ENCODE results near the gene OSBPL8.

The OSBPL8 gene

GRCh38 chr12:76559400-76560085 is at the start of gene OSBPL8:
Gene OSBPL8, minus strand, starts transcription at chr12:76559771. Its CDS starts 72,220 bp downstream, at chr12:76487551.
- Histone ChIP-seq H3K9me3 (ENCODE audit: control insufficient read depth, insufficient read depth, low read length) (no peaks in the 10 kb centered on the region), H3K4me3 (ENCODE audit: low read length) (peak within 1 kb of the TSS; percentile 87), H3K4me1 (ENCODE audit: control insufficient read depth, insufficient read depth, low read length) (no peaks in the 10 kb centered on the region), H3K27me3 (ENCODE audit: control insufficient read depth, insufficient read depth, low read length) (no peaks in the 10 kb centered on the region), H3K36me3 (ENCODE audit: control insufficient read depth, insufficient read depth, low read length) (no peaks in the 10 kb centered on the region), H3K27ac (ENCODE audit: low read length) (no peak within 1 kb of the TSS)
- DNase-seq (ENCODE audit: low read depth, low spot score): peak; percentile 88
- WGBS (ENCODE audit: insufficient coverage, insufficient read length): no CpG with 5 or more reads among the region's 76 CpGs

DNA sequence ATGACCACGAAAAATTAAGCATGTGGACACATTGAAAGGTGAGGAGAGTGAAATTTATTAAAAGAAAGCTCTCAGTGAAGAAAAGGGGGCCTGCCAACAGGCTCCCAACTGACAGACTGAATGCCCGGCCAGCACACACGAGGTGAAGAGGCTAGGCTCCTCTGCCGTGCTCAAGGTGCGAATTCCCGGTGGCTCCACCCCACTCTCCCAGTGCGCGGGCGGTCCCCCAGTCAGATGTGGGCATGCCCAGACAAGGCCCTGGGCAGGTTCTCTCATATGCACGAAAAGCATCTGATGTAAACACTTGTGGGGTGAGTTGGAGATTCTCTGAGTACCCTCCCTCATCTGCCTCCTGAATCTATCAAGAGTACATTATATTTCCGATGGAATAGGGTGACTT is 48.5 kb upstream of the OSBPL8 start:
- no peak for DNase-seq (ENCODE audit: low read depth, low spot score)
- no peaks in the 10 kb centered on the region for H3K9me3 ChIP-seq (ENCODE audit: control insufficient read depth, insufficient read depth, low read length)
- H3K27ac ChIP-seq (ENCODE audit: low read length): no peak overlapping the region
- no CpG with 5 or more reads among the region's 11 CpGs for WGBS (ENCODE audit: insufficient coverage, insufficient read length)
- H3K4me3 ChIP-seq (ENCODE audit: low read length): no peak overlapping the region
- H3K4me1 ChIP-seq (ENCODE audit: control insufficient read depth, insufficient read depth, low read length): peaks cover 2% of the 10 kb centered on the region; the same call in 1 of the 2 replicates
- no peaks in the 10 kb centered on the region for H3K27me3 ChIP-seq (ENCODE audit: control insufficient read depth, insufficient read depth, low read length)
- H3K36me3 ChIP-seq (ENCODE audit: control insufficient read depth, insufficient read depth, low read length): no peaks in the 10 kb centered on the region

DNA sequence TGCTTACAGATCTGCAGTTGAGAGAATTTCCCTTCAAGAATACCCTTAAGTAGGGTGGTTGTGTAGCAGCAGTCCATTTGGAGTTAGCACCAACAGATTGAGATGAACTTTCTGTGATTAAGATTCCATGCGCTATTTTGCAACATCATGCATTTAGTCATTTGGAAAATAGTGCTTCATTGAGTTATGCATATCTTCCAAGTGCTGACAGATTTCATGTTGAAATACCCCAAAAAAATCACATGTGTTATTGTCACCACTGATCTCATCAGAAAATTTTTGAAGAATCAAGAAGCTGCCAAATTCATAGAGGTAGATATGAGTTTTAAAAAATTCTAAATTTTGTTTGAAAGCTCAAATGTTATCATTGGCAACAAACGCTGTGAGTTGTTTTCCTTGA is 35.5 kb upstream of the OSBPL8 start:
- H3K4me1 ChIP-seq (ENCODE audit: control insufficient read depth, insufficient read depth, low read length): no peaks in the 10 kb centered on the region
- no peak for DNase-seq (ENCODE audit: low read depth, low spot score)
- no peaks in the 10 kb centered on the region for H3K9me3 ChIP-seq (ENCODE audit: control insufficient read depth, insufficient read depth, low read length)
- WGBS (ENCODE audit: insufficient coverage, insufficient read length): no CpG with 5 or more reads among the region's 2 CpGs
- no peak overlapping the region for H3K27ac ChIP-seq (ENCODE audit: low read length)
- no peaks in the 10 kb centered on the region for H3K36me3 ChIP-seq (ENCODE audit: control insufficient read depth, insufficient read depth, low read length)
- H3K4me3 ChIP-seq (ENCODE audit: low read length): no peak overlapping the region
- H3K27me3 ChIP-seq (ENCODE audit: control insufficient read depth, insufficient read depth, low read length): no peaks in the 10 kb centered on the region

GRCh38 chr12:76591476-76591875 is 31.9 kb upstream of the OSBPL8 start:
- no peak overlapping the region for H3K27ac ChIP-seq (ENCODE audit: low read length)

DNA sequence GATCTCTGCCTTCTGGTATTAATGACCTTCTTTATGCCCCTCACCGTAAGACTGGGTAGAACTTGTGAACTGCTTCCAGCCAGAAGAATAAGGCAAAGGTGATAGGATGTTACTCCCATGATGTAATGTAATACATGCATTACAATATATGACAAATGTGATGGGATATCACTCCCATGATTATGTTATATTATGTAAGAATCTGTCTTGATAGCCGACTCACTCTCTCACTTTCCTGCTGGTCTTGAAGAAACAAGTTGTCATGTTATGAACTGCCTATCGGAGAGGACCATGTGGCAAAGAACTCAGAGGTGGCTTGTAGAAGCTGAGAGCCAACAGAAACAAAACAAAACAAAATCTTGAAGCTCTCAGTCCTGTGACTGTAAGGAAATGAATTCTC is 30.6 kb upstream of the OSBPL8 start:
- no CpG with 5 or more reads among the region's 3 CpGs for WGBS (ENCODE audit: insufficient coverage, insufficient read length)
- Histone ChIP-seq H3K27ac (ENCODE audit: low read length) (no peak overlapping the region), H3K27me3 (ENCODE audit: control insufficient read depth, insufficient read depth, low read length) (no peaks in the 10 kb centered on the region), H3K9me3 (ENCODE audit: control insufficient read depth, insufficient read depth, low read length) (no peaks in the 10 kb centered on the region), H3K36me3 (ENCODE audit: control insufficient read depth, insufficient read depth, low read length) (no peaks in the 10 kb centered on the region), H3K4me1 (ENCODE audit: control insufficient read depth, insufficient read depth, low read length) (no peaks in the 10 kb centered on the region), H3K4me3 (ENCODE audit: low read length) (no peak overlapping the region)
- no peak for DNase-seq (ENCODE audit: low read depth, low spot score)

More at GRCh38 chr12:76591476-76591875, 31.9 kb upstream of the OSBPL8 start:
- Histone ChIP-seq H3K9me3 (ENCODE audit: control insufficient read depth, insufficient read depth, low read length) (no peaks in the 10 kb centered on the region), H3K36me3 (ENCODE audit: control insufficient read depth, insufficient read depth, low read length) (no peaks in the 10 kb centered on the region), H3K27me3 (ENCODE audit: control insufficient read depth, insufficient read depth, low read length) (no peaks in the 10 kb centered on the region), H3K4me3 (ENCODE audit: low read length) (no peak overlapping the region), H3K4me1 (ENCODE audit: control insufficient read depth, insufficient read depth, low read length) (no peaks in the 10 kb centered on the region)
- DNase-seq (ENCODE audit: low read depth, low spot score): no peak

DNA sequence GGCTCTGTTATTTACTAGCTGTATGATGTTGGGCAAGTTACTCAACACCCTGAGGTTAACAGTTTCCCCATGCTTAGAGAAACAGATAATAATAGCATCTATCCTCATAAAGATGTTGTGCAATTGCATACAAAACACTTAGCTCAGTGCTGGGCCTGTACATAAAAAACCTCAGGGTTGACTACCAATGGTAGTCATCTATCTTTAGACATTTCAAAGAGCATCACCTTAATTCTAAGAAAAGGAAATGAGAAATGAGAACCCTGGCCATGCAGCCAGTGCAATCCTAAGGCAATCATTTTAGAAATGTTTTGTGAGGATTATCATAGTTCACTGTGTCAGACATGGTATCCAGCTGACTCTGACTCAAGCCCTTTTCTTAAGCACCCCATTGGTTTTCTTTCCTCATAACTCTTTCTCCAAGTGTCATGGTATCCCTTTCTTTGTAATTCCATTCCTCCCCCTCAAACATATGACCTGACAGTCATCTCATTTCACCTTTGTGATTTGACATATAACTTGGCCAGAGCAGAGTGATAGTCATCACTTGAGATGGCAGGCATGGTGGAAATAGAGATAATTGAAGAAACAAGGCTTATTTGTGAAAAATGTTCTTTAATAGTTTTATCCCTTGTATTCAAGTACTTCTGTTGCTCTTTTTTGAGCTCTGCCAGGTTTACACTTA is 29.5 kb upstream of the OSBPL8 start:
- no peaks in the 10 kb centered on the region for H3K36me3 ChIP-seq (ENCODE audit: control insufficient read depth, insufficient read depth, low read length)
- H3K4me3 ChIP-seq (ENCODE audit: low read length): no peak overlapping the region
- H3K27me3 ChIP-seq (ENCODE audit: control insufficient read depth, insufficient read depth, low read length): no peaks in the 10 kb centered on the region
- H3K9me3 ChIP-seq (ENCODE audit: control insufficient read depth, insufficient read depth, low read length): no peaks in the 10 kb centered on the region
- H3K4me1 ChIP-seq (ENCODE audit: control insufficient read depth, insufficient read depth, low read length): no peaks in the 10 kb centered on the region
- no peak for DNase-seq (ENCODE audit: low read depth, low spot score)
- H3K27ac ChIP-seq (ENCODE audit: low read length): no peak overlapping the region

DNA sequence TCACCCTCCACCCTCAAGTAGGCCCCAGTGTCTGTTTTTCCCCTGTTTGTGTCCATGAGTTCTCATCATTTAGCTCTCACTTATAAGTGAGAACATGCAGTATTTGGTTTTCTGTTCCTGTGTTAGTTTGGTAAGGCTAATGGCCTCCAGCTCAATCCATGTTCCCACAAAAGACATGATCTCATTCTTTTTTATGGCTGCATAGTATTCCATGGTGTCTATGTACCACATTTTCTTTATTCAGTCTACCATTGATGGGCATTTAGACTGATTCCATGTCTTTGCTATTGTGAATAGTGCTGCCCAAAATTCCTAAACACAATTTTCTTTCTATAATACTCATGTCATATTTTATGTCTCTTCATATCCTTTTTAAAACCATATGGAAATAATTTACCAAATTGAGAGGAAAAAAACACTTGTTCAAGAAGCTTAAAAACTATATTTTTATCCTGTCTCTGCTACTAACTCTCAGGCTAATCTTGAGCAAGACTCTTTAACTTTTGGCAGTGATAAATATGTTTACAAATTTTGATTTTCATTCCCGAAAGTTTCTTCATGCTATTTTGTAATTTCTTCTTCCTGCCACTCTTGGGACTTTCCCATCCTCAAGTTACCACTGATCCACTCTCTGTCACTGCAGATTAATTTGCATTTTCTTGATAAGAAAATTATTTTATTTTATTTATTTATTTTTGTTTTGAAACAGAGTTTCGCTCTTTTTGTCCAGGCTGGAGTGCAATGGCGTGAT is 28.0 kb upstream of the OSBPL8 start:
- no CpG with 5 or more reads among the region's 3 CpGs for WGBS (ENCODE audit: insufficient coverage, insufficient read length)

DNA sequence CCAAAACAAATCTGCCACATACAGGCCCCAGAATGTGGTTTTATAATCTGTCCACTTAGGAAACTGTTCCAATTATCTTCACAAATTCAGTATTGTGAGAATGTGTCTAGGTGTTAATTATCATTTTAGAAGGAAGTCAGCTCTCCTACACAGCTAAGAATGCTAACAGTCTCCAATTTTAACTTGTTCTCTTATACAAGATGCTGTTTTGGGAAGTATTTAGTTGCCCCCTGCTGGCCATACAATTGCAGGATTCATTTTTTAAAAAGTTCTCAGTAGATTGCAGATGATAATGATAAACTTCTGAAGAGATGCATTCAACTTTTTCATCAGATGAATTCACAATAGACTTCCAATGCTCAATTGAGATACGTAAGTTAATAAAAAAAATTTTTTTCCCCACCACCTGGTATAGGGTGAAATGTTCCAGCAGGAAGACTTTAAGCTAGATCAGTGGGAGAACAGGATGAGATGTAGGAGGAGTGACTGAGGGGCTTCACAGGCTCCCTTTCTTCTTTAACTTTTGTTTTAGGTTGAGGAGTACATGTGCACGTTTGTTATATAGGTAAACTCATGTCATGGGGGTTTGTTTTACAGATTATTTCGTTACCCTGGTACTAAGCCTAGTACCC is 27.3 kb upstream of the OSBPL8 start:
- DNase-seq (ENCODE audit: low read depth, low spot score): no peak
- Histone ChIP-seq H3K27ac (ENCODE audit: low read length) (no peak overlapping the region), H3K4me1 (ENCODE audit: control insufficient read depth, insufficient read depth, low read length) (no peaks in the 10 kb centered on the region)

More for the DNA sequence above, 28.0 kb upstream of the OSBPL8 start:
- Histone ChIP-seq H3K27me3 (ENCODE audit: control insufficient read depth, insufficient read depth, low read length) (no peaks in the 10 kb centered on the region), H3K4me3 (ENCODE audit: low read length) (no peak overlapping the region), H3K27ac (ENCODE audit: low read length) (no peak overlapping the region), H3K4me1 (ENCODE audit: control insufficient read depth, insufficient read depth, low read length) (no peaks in the 10 kb centered on the region), H3K9me3 (ENCODE audit: control insufficient read depth, insufficient read depth, low read length) (no peaks in the 10 kb centered on the region), H3K36me3 (ENCODE audit: control insufficient read depth, insufficient read depth, low read length) (no peaks in the 10 kb centered on the region)
- DNase-seq (ENCODE audit: low read depth, low spot score): no peak

GRCh38 chr12:76583301-76583700 is 23.7 kb upstream of the OSBPL8 start:
- no peak overlapping the region for H3K4me3 ChIP-seq (ENCODE audit: low read length)
- no CpG with 5 or more reads among the region's 3 CpGs for WGBS (ENCODE audit: insufficient coverage, insufficient read length)
- H3K36me3 ChIP-seq (ENCODE audit: control insufficient read depth, insufficient read depth, low read length): no peaks in the 10 kb centered on the region
- H3K4me1 ChIP-seq (ENCODE audit: control insufficient read depth, insufficient read depth, low read length): no peaks in the 10 kb centered on the region
- no peaks in the 10 kb centered on the region for H3K9me3 ChIP-seq (ENCODE audit: control insufficient read depth, insufficient read depth, low read length)
- DNase-seq (ENCODE audit: low read depth, low spot score): no peak
- no peaks in the 10 kb centered on the region for H3K27me3 ChIP-seq (ENCODE audit: control insufficient read depth, insufficient read depth, low read length)
- H3K27ac ChIP-seq (ENCODE audit: low read length): no peak overlapping the region

More for the DNA sequence above, 27.3 kb upstream of the OSBPL8 start:
- no peaks in the 10 kb centered on the region for H3K36me3 ChIP-seq (ENCODE audit: control insufficient read depth, insufficient read depth, low read length)
- no peaks in the 10 kb centered on the region for H3K9me3 ChIP-seq (ENCODE audit: control insufficient read depth, insufficient read depth, low read length)
- H3K27me3 ChIP-seq (ENCODE audit: control insufficient read depth, insufficient read depth, low read length): no peaks in the 10 kb centered on the region
- H3K4me3 ChIP-seq (ENCODE audit: low read length): no peak overlapping the region
- WGBS (ENCODE audit: insufficient coverage, insufficient read length): no CpG with 5 or more reads among the region's 3 CpGs

- Histone ChIP-seq H3K27ac (ENCODE audit: low read length) (no peak overlapping the region), H3K36me3 (ENCODE audit: control insufficient read depth, insufficient read depth, low read length) (no peaks in the 10 kb centered on the region), H3K9me3 (ENCODE audit: control insufficient read depth, insufficient read depth, low read length) (peaks cover 1% of the 10 kb centered on the region; the same call in 1 of the 2 replicates), H3K4me1 (ENCODE audit: control insufficient read depth, insufficient read depth, low read length) (no peaks in the 10 kb centered on the region), H3K4me3 (ENCODE audit: low read length) (no peak overlapping the region), H3K27me3 (ENCODE audit: control insufficient read depth, insufficient read depth, low read length) (no peaks in the 10 kb centered on the region)
- DNase-seq (ENCODE audit: low read depth, low spot score): no peak
- WGBS (ENCODE audit: insufficient coverage, insufficient read length): no CpG with 5 or more reads among the region's 1 CpG
Measured at GRCh38 chr12:76573840-76574373, 14.3 kb upstream of the OSBPL8 start.

All from iPS DF 6.9 (cell line).